ENCODE results near the gene CYSTM1.

The CYSTM1 gene

DNA sequence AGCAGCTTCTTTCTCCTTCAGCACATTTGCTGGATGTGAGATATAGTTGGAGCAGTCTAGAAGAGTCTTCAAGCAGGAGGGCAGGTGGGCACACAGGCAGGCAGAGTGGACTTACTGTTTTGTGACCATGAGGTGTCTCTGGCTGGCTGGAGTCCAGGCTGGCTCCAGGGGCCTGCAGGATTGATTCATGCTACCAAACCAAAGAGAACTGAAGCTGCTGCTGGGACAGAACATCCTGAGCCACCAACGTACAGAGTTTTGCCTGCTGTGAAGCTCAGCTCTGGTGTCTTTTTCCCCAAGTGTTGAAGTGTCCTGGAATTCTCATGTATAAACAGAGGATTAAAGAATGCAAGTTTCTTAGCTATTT is 45.7 kb downstream of the CYSTM1 start:
- peak overlapping the region; percentile 51 for H3K27ac ChIP-seq

DNA sequence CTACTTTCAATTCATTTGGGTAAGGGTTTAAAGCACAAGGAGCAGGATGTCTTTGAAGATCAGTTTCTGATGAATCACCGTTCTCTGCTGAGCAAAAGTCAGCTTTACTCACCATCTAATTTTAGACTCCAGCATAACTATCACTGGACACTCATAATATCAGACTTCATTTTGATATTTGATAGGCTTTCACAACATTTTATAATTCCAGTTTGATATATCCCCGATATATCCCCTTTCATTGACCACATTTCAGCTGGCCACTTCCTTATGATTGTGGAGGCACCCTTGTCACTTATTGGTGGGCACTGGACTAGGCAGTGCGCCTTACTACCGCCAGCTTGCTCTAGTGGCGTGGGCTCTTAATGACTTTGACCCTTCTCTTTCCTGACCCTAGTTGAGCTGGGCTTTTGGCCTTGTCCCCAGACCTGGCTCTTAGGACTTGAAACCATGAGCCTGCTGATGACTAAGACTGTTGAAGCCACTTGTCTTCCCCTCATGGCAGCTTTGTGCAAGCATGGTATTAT is 46.8 kb downstream of the CYSTM1 start:
- H3K4me1 ChIP-seq (ENCODE audit: control insufficient read depth in 1 of 2, insufficient read depth in 1 of 2, low read depth in 1 of 2, low read length in 1 of 2), result peaks cover 62 to 72% of the 10 kb centered on the region in 2 experiments
- peak overlapping the region; percentile 51 for H3K27ac ChIP-seq
- H3K9me3 ChIP-seq, result no peaks in the 10 kb centered on the region
- no peaks in the 10 kb centered on the region for H3K27me3 ChIP-seq
- TF ChIP-seq, protein P1, sequence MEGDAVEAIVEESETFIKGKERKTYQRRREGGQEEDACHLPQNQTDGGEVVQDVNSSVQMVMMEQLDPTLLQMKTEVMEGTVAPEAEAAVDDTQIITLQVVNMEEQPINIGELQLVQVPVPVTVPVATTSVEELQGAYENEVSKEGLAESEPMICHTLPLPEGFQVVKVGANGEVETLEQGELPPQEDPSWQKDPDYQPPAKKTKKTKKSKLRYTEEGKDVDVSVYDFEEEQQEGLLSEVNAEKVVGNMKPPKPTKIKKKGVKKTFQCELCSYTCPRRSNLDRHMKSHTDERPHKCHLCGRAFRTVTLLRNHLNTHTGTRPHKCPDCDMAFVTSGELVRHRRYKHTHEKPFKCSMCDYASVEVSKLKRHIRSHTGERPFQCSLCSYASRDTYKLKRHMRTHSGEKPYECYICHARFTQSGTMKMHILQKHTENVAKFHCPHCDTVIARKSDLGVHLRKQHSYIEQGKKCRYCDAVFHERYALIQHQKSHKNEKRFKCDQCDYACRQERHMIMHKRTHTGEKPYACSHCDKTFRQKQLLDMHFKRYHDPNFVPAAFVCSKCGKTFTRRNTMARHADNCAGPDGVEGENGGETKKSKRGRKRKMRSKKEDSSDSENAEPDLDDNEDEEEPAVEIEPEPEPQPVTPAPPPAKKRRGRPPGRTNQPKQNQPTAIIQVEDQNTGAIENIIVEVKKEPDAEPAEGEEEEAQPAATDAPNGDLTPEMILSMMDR (IDR thresholded peaks at IDR 0.05), result no peak
- H3K36me3 ChIP-seq, result no peaks in the 10 kb centered on the region
- no peak overlapping the region for H3K4me3 ChIP-seq (ENCODE audit: low read depth in 1 of 2, low read length in 1 of 2)

More for the DNA sequence above, 45.7 kb downstream of the CYSTM1 start:
- Histone ChIP-seq H3K27me3 (no peaks in the 10 kb centered on the region), H3K4me3 (ENCODE audit: low read depth in 1 of 2, low read length in 1 of 2) (no peak overlapping the region), H3K9me3 (no peaks in the 10 kb centered on the region), H3K36me3 (no peaks in the 10 kb centered on the region), H3K4me1 (ENCODE audit: control insufficient read depth in 1 of 2, insufficient read depth in 1 of 2, low read depth in 1 of 2, low read length in 1 of 2) (peaks cover 73 to 81% of the 10 kb centered on the region in 2 experiments)
- TF ChIP-seq, protein P1 (IDR thresholded peaks at IDR 0.05), result no peak

DNA sequence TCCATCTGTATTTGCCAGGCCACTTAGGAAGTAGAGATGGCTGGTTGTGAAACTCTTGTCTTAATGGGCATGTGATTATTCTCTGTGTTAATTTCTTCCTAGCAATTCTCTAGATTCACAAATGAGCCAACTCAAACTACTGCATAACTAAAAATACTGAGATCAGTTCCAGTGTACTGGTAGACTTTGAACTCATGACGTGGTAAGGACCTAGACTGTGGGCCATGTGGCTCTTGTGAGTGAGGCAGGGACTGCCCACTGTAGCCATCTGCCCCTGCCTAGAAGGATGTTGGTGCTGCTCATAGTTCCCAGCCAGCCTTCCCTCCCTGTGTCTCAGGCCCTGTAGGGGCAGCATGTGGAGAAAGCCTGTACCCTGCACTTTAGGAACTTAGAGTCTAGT is 47.4 kb downstream of the CYSTM1 start:
- TF ChIP-seq, protein P1 (IDR thresholded peaks at IDR 0.05), result no peak
- Histone ChIP-seq H3K4me1 (ENCODE audit: control insufficient read depth in 1 of 2, insufficient read depth in 1 of 2, low read depth in 1 of 2, low read length in 1 of 2) (peaks cover 57 to 68% of the 10 kb centered on the region in 2 experiments), H3K36me3 (no peaks in the 10 kb centered on the region), H3K27me3 (no peaks in the 10 kb centered on the region), H3K27ac (peak overlapping the region; percentile 51), H3K9me3 (no peaks in the 10 kb centered on the region), H3K4me3 (ENCODE audit: low read depth in 1 of 2, low read length in 1 of 2) (no peak overlapping the region)

DNA sequence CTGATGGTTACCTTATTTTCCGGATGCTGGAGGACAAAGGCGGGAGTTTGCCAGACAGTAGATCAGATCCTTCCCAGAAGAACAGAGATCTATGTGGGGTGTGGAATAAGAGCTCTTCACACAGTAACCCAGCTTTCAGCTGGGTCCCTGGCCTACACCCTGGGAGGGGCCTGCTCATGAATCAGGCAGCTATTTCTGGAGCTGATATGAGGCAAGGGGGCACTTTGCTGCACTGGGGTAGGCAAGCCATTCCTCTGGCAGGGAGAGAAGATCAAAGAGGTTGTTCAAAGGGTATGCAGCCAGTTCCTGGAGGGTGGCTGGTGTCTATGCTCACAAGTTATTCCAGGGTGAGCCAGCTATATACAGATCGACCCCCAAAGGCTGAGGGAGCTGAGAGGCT is 48.6 kb downstream of the CYSTM1 start:
- no peak overlapping the region for H3K4me3 ChIP-seq (ENCODE audit: low read depth in 1 of 2, low read length in 1 of 2)

GRCh38 chr5:140224658-140225057 is 49.7 kb downstream of the CYSTM1 start:
- Histone ChIP-seq H3K27ac (no peak overlapping the region), H3K4me1 (ENCODE audit: control insufficient read depth in 1 of 2, insufficient read depth in 1 of 2, low read depth in 1 of 2, low read length in 1 of 2) (peaks cover 53 to 67% of the 10 kb centered on the region in 2 experiments), H3K27me3 (no peaks in the 10 kb centered on the region), H3K9me3 (no peaks in the 10 kb centered on the region), H3K4me3 (ENCODE audit: low read depth in 1 of 2, low read length in 1 of 2) (no peak overlapping the region), H3K36me3 (no peaks in the 10 kb centered on the region)
- TF ChIP-seq, protein P1 (IDR thresholded peaks at IDR 0.05), result no peak

More for the DNA sequence above, 48.6 kb downstream of the CYSTM1 start:
- Histone ChIP-seq H3K27me3 (no peaks in the 10 kb centered on the region), H3K36me3 (no peaks in the 10 kb centered on the region), H3K4me1 (ENCODE audit: control insufficient read depth in 1 of 2, insufficient read depth in 1 of 2, low read depth in 1 of 2, low read length in 1 of 2) (peaks cover 57 to 71% of the 10 kb centered on the region in 2 experiments), H3K9me3 (no peaks in the 10 kb centered on the region), H3K27ac (no peak overlapping the region)
- TF ChIP-seq, protein P1 (IDR thresholded peaks at IDR 0.05), result no peak

Data from neutrophil (primary cell).